ENCODE measurements around the gene SLC22A8.
"Not testable (repeated sequence)": the region's sequence is repeated elsewhere in the genome, so short reads cannot be mapped to it uniquely, and the experiment has no call there.

Gene SLC22A8

GRCh38 chr11:62954478-62954877 is 61.2 kb downstream of the SLC22A8 start:
- no peaks in the 10 kb centered on the region for H3K27me3 ChIP-seq (ENCODE audit: control insufficient read depth, insufficient read depth, low read length)
- H3K4me3 ChIP-seq (ENCODE audit: low read depth, low read length), result no peak overlapping the region
- no peaks in the 10 kb centered on the region for H3K4me1 ChIP-seq (ENCODE audit: control insufficient read depth, insufficient read depth, low read length)
- H3K36me3 ChIP-seq (ENCODE audit: control insufficient read depth, insufficient read depth, low read length), result no peaks in the 10 kb centered on the region
- H3K9ac ChIP-seq (ENCODE audit: low read depth, low read length), result no peak overlapping the region
- no peaks in the 10 kb centered on the region for H3K9me3 ChIP-seq (ENCODE audit: control insufficient read depth, insufficient read depth, low read length)

- no peaks in the 10 kb centered on the region for H3K4me1 ChIP-seq (ENCODE audit: control insufficient read depth, insufficient read depth, low read length)
- no peak overlapping the region for H3K4me3 ChIP-seq (ENCODE audit: low read depth, low read length)
- H3K9me3 ChIP-seq (ENCODE audit: control insufficient read depth, insufficient read depth, low read length), result no peaks in the 10 kb centered on the region
- no peaks in the 10 kb centered on the region for H3K27me3 ChIP-seq (ENCODE audit: control insufficient read depth, insufficient read depth, low read length)
- H3K36me3 ChIP-seq (ENCODE audit: control insufficient read depth, insufficient read depth, low read length), result no peaks in the 10 kb centered on the region
- H3K9ac ChIP-seq (ENCODE audit: low read depth, low read length), result no peak overlapping the region
These were observed 61.8 kb downstream of the SLC22A8 start for GRCh38 chr11:62953811-62954210.

GRCh38 chr11:62948765-62949320 is 66.8 kb downstream of the SLC22A8 start:
- no peaks in the 10 kb centered on the region for H3K9me3 ChIP-seq (ENCODE audit: control insufficient read depth, insufficient read depth, low read length)
- H3K36me3 ChIP-seq (ENCODE audit: control insufficient read depth, insufficient read depth, low read length), result no peaks in the 10 kb centered on the region
- H3K4me1 ChIP-seq (ENCODE audit: control insufficient read depth, insufficient read depth, low read length), result no peaks in the 10 kb centered on the region
- H3K9ac ChIP-seq (ENCODE audit: low read depth, low read length), result no peak overlapping the region
- H3K27me3 ChIP-seq (ENCODE audit: control insufficient read depth, insufficient read depth, low read length), result no peaks in the 10 kb centered on the region
- no peak overlapping the region for H3K4me3 ChIP-seq (ENCODE audit: low read depth, low read length)

DNA sequence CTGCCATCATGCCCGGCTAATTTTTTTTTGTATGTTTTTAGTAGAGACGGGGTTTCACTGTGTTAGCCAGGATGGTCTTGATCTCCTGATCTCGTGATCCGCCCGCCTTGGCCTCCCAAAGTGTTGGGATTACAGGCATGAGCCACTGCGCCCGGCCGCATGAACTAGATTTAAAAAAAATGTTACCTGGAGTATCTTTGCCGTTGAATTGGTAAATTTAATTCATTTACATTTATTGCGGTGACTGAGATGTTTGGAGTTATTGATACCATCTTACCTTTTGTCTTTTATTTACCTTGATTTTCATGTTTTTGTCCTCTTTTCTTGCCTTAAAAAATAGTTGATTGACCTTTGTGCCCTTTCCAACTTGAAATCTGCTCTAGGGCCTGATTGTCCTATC is 70.1 kb downstream of the SLC22A8 start:
- not testable (repeated sequence) for H3K4me1 ChIP-seq (ENCODE audit: control insufficient read depth, insufficient read depth, low read length); H3K27me3 ChIP-seq (ENCODE audit: control insufficient read depth, insufficient read depth, low read length); H3K9ac ChIP-seq (ENCODE audit: low read depth, low read length); H3K36me3 ChIP-seq (ENCODE audit: control insufficient read depth, insufficient read depth, low read length); H3K4me3 ChIP-seq (ENCODE audit: low read depth, low read length); H3K9me3 ChIP-seq (ENCODE audit: control insufficient read depth, insufficient read depth, low read length)
